Measurements from ENCODE around the gene INTS1.
A peak's percentile ranks its signal among the peaks of the same experiment; 100 is the strongest.

INTS1 gene

DNA sequence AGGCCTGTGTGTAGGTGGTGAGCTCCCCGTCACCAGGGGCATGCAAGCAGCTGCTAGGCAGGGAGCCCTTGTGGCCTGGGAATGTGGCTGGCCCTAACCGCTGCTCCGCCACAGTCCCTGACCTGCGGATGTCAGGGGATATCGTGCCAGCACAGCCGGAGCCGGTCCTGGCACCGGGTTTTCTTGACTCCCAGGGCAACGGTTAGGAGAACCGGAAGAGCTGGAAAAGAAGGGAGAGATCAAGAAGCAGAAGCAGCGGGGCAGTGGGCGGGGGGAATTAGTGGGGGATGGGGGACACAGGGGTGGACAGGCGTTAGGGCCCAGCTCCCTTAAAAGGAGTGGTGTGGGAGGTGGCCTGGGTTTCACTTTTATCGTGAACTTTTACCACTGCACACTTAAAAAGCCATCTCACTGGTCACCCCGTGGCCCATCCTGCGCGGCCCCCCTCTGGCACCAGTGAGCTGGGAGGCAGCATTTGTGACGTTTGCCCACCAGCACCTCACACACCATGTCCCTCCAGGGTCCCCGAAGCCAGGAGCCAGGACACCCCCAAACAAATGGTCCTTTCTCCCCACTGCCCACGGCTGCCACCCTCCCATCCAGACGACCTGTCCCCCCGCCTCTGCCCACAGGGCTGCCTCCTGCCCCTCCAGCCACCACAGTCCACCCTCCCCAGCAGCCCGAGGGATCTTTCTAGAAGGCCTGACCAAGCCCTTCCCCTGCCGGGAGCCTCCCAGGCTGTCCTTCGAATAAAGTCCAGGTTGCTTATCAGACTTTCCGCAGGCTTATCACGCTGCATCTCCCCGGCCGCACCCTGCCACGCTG is 43.2 kb downstream of the INTS1 start:
- DNase-seq: peak; percentile 19

DNA sequence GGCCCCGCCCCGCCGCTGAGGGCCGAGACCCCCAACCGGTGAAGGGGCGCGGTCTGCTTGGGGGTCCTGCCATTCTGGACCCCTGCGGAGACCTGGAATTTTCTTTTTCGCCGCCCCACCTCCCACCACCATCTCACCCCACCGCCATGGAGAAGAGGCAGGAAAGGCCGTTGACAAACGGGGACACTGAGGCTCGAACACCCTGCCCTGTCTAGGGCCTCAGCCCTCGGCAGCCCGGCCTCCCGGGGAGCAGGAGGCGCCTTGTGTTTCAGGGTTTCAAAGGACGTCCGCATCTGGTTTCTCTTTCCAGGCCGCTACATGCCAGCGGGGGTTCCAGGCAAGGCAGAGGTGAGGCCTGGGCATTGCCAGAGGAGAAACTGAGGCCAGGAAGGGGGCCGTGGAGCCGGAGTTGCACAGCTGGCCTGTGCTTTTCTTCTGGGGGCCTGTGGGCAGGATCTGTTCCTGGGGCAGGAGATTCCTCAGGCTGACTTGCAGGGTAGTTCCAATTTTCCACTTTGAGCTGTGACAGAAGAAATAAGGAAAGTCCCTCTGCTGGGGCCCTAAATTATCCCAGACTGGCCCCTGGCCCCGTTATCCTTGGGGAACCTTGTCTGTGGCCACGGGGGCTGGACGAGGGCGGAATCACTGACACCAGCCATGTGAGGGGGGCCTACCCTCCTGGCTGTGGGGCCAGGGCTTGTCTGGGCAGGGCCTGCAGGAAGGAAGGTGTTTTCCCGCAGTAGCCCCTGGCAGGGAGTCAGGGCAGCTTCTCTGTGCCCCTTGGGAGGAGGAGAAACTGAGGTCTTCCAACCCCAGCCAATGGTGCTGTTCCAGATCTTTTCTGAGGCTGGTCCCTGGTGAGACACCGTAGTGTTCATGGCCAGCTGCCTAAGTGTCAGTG is 44.0 kb downstream of the INTS1 start:
- DNase-seq: peak; percentile 10

- peak; percentile 99 for DNase-seq
These were observed 44.7 kb downstream of the INTS1 start for GRCh38 chr7:1459512-1459892.

DNA sequence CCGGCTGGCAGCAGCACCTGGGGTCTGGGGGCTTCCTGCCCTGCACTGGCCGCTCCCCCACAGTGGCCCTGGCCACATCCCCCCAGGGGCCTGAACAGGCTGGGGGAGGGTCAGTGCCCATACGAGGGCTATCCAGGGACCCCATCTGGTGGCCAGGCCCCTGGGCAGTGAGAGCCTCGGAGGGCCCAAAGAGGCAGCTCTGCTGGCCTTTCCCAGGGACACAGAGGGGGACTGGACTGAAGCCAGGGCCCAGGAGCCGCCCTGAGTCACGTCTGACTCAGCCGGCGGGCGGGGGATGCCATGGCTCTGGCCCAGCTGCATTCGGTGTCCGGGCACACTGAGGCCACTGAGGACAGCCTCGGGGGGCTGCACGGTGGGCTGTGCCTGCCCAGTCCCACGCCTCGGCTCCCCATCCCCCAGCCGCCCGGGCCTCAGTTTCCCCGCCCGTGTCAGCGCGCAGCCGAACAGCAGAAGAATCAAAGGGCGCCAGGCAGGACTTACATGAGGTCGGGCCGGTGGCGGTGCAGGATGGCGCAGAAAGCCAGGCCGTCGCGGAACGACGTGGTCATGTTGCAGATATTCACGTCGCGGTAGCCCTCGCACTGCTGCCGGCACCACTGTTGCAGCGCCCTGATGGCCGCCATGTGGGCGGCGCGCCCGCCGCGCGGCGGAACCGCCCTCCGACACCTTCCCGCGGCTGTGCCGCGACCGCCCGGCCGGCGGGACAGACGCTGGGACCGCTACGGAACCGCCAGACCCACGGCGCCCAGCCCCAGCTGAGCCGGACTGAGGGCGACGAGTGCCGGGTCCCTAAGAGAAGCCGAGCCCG is 45.3 kb downstream of the INTS1 start, which contains the start of gene MICALL2:
Gene MICALL2, minus strand, starts transcription at position 788 of the 829 bp plus-strand sequence. Its CDS starts 144 bp downstream, at position 644.
- peak; percentile 91 for DNase-seq

GRCh38 chr7:1457949-1458682 is 46.1 kb downstream of the INTS1 start:
- no peak for DNase-seq

DNA sequence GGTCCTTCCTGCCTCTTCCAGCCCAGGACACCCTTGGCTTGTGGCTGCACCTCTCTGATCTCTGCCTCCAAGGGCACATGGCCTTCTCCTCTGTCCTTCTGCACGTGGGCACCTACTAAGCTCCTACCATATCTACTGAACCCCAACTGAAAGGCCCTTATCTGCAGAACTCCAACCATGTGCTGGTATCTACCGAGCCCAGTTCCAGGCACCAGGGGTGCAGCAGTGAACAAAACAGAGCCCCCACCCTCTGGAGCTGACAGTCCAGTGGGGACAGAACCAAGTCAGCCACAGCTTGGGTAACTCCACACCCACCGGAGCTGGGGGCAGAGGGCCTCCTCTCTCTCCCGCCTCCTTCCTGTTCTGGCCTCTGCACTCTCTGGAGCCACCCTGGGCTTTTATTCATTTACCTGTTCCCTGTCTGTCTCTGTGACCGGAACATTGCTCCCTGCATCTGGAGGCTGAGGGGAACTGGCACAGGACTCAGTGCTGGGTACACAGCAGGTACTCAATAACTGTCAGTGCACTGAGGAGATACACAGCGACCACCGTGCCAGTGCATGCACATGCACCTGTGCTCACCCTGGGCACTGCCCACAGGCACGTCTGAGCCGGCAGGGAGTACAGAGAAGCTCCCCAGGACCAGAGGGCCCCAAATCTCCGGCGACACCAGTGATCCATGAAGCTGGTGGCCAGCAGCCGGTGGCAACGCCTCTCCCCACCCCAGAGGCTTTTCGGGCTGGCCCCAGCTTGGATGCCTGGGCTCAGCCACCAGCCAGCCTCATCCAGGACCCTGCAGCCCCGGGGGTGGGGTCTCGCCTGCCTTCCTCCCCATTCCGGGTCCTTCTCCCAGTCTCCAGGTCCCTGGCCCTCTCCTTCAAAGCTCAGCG is 46.9 kb downstream of the INTS1 start:
- DNase-seq: no peak

DNA sequence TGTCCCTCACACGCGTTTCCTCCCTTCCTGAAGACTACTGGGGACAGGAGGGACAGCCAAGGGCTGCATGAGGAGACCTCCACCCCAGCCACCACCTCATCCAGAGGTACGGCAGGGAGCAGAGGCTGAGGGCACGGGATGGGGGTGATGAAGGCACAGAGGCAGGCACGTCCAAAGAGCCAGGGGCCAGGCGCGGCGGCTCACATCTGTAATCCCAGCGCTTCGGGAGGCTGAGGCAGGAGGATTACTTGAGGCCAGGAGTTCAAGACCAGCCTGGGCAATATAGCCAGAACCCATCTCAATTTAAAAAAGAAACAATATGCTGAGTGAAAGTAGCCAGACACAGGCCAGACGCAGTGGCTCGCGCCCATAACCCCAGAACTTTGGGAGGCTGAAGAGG is 48.2 kb downstream of the INTS1 start:
- DNase-seq: no peak

GRCh38 chr7:1455241-1455939 is 48.8 kb downstream of the INTS1 start:
- DNase-seq: no peak

DNA sequence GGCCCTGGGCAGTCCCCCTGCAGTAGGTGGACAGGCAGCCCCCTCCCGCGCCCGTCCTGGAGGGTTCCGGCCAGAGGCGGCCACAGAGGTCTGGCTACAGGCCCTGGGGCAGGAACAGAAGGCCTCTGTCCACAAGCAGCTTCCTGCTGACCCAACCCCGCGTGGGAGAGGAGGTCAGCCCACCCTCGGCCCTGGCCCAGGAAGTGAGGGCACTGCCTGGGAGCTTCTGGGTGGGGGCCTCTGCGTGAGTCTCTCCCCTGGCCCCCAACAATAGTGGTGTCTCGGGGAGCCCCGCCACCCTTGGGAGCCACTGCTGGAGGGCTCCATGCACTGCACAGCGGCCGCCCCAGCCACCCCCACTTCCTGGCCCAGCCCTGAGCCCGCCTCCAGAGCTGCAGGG is 49.6 kb downstream of the INTS1 start:
- no peak for DNase-seq

GRCh38 chr7:1452205-1452604 is 52.0 kb downstream of the INTS1 start:
- DNase-seq: no peak

DNA sequence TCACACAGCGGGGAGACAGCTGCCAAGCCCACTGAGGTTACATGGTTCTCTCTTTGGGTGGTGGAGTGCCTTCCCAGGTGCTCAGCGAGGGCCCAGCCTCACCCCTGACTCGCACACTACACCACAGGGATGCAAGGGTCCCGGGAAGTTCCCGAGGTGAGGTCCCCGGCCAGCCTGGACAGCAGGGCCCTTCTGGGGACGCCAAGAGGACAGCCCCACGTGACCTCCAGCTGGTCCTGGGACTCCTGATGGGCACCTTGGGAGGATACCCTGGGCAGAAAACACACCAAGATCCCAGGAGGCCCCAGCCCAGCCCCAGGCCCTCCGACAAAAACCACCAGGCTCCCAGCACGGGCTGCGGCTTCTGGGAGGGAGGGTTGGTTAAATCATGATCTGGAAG is 53.2 kb downstream of the INTS1 start:
- no peak for DNase-seq

- no peak for DNase-seq
These were observed 53.8 kb downstream of the INTS1 start for GRCh38 chr7:1450431-1450830.

GRCh38 chr7:1449951-1450350 is 54.2 kb downstream of the INTS1 start:
- DNase-seq: no peak

DNA sequence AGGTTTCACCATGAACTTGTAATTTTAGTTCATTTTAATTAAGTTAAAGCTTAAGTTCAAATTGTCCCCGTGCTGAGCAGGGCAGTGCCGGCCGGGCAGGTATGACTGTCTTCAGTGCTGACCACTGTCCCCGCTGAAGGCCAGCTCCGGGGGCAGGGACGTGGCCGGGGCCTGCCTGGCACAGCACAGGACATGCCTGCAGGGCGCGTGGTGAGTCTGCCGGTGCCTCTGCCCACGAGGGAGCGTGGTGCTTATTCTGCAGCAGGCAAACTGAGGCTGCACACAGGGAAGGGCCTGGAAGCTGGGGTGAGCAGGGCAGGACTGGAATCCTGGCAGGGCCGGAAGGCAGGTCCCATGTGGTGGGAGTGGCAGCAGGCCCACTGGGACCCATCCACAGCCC is 54.7 kb downstream of the INTS1 start:
- DNase-seq: no peak

DNA sequence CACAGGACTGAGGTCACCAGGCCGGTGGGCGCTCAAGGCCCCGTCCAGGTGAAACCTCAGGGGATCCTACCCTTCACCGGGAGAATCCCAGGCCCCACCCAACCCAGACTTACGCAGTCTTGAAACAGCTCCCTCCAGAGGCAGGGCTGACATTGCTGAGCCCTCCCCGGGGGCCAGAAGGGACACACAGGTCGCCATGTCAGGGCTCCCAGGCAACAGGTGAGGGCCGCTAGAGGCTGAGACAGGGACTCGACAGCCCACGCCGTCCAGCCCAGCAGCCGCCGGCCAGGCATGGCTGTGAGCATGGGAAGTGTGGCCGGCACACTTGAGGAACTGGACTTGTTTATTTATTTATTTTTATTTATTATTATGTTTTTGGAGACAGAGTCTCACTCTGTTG is 55.2 kb downstream of the INTS1 start:
- DNase-seq: no peak

DNA sequence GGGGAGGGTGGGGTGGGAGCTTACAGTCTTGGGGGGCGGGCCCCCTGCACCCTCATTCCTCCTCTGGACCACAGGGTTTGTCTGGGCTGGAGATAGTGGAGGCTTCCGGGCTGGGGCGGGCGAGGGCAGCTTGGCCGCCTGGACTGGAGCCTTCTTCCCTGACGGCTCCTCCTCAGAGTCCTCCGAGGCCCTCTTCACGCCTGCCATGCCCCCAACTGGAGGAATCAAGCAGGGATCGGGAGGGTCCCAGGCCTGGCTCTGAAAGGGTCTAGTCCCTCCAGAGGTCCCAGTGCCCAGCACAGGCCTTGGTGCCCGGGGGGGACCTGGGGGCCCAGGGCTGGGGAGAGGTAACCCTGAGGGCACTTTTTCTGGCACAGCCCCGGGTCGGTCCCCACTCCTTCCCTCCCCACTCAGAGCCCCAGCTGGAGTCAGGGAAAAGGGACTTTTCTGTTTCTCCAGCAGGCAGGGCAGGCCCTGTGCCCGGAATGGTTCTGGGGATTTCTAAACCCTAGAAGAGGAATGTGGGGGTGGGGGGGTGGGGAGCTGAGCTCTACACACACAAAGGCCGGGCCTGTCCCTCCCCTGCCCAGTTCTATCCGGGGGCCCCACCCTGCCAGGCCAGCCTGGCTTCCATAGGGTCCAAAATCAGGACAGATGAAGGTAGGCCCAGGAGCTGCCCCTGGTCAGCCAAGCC is 56.5 kb downstream of the INTS1 start:
- DNase-seq: no peak

GRCh38 chr7:1447112-1447511 is 57.1 kb downstream of the INTS1 start:
- DNase-seq: no peak

DNA sequence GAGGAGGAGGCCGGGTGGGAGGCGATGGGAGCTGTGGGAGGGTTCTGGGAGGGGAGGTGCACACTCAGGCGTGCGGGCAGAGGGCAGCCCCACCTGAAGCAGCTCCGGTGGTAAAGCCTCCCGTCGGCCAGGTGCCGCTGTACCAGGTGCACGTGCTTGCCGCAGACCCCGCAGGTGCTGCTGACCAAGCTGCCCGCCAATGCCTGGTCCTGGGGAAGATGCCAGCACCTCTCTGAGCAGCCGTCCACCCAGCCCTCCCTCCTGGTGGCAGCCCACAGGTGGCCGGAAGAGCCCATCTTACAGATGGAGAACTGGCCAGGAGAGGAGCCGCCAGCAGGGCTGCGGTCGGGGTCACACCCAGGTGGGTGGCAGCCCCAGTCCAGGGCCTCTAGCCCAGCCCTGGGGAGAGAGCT is 57.6 kb downstream of the INTS1 start:
- no peak for DNase-seq

GRCh38 chr7:1446026-1446425 is 58.2 kb downstream of the INTS1 start:
- DNase-seq: peak; percentile 33

GRCh38 chr7:1445341-1445740 is 58.8 kb downstream of the INTS1 start:
- no peak for DNase-seq

Measured in fibroblast of skin of right biceps (primary cell).